SKM-1 treated with dmso at 0.1 percent for 144 hours (cell line): Measurements from ENCODE around the gene CREBZF.
"Not testable (repeated sequence)": the region's sequence is repeated elsewhere in the genome, so short reads cannot be mapped to it uniquely, and the experiment has no call there.

Source experiments
- DNase-seq: peaks from one replicate; lab custom pipeline; 2025; ENCODE audit not compliant: unreplicated experiment; lab: John Stamatoyannopoulos, UW

Gene CREBZF

DNA sequence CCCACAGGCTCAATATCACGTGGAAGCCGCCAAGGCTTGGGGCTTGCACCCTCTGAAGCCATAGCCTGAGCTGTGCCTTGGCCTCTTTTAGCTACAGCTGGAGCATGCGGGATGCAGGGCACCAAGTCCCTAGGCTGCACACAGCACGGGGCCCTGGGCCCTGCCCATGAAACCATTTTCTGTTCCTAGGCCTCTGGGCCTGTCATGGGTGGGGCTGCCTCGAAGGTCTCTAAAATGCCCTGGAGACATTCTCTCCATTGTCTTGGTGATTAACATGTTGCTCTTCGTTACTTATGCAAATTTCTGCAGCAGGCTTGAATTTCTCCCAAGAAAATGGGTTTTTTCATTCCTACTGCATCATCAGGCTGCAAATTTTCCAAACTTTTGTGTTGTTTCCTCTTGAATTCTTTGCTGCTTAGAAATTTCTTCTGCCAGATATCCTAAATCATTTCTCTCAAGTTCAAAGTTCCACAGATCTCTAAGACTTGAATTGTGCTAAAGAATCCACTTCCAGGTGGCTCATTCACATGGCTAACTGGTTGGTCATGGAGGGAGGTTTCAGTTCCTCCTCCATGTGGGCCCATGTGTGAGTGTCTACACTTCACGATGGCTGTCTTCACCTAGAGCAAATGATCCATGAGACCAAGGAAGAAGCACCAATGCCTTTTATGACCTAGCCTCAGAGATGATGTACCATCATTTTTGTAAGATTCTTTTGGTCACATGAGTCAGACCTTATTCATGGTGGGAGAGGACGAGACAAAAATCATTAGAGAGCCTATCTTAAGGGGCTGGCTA, 7.4 kb upstream of the CREBZF start:
- DNase-seq, result no peak

DNA sequence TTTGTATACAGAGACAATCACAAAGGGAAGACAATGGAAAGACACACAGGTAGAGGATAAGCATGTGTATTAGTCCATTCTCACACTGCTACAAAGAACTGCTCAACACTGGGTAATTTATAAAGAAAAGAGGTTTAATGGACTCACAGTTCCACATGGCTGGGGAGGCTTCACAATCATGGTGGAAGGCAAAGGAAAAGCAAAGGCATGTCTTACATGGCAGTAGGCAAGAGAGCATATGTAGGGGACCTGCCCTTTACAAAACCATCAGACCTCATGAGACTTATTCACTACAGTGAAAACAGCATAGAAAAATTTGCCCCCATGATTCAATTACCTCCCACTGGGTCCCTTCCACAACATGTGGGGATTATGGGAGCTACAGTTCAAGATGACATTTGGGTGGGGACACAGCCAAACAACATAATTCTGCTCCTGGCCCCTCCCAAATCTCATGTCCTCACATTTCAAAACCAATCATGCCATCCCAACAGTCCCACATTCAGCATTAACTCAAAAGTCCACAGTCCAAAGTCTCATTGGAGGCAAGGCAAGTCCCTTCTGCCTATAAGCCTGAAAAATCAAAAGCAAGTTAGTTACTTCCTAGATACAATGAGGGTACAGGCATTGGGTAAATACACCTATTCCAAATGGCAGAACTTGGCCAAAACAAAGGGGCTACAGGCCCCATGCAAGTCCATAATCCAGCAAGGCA, 6.2 kb upstream of the CREBZF start:
- not testable (repeated sequence) for DNase-seq

DNA sequence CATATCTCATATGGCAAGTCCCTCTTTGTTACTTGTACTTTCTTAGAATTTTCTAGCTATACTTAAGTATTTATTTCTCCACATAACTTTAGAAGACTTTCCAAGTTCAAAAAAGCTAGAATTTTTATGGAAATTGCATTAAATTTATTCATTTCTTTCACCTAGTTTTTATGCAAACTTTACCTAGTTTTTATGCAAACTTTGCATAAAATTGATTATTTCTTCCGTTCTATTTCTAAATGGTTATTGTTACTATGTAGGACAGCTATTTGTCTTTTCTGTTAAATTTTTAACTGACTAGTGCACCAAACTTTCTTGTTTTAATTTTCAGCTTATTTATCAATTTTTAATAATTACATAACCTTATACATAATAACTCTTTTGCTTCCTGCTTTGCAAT, 3.2 kb upstream of the CREBZF start:
- no peak for DNase-seq

DNA sequence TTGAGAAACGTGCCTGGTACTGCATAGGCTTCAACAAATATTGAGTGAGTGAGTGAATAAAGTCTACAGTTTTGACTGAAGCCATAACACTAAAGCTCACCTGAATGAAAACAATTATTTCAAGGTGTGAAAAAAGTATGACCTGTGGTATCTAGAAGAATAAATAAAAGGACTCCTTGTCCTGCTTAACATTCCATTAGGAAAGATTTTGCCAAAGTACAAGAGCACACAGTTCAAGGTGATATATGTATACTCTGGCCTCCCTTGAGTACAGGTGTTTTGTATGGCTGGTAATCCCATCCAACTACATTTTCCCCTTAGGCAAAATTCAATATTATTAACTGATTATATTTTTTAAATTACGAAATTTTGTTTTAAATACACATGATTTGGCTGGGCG, 1.8 kb upstream of the CREBZF start:
- DNase-seq, result no peak

DNA sequence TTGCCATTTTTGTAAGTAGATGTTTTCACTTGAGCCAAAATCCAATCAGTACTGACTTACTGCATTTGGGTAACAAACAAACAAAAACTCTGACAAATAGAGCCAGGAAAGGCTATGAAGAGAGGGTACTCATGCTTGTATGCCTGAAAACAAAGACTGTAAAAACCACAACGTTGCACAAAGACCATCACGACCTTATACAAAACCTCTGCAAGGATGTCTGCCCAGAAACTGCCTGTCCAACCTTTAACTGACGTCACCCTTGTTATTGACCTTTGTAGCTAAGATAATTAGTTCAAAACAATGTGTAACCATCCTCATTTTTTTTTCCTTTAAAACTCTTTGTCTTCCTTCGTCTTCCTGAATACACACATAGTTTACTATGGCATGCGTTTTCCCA, 804 bp upstream of the CREBZF start:
- no peak for DNase-seq

DNA sequence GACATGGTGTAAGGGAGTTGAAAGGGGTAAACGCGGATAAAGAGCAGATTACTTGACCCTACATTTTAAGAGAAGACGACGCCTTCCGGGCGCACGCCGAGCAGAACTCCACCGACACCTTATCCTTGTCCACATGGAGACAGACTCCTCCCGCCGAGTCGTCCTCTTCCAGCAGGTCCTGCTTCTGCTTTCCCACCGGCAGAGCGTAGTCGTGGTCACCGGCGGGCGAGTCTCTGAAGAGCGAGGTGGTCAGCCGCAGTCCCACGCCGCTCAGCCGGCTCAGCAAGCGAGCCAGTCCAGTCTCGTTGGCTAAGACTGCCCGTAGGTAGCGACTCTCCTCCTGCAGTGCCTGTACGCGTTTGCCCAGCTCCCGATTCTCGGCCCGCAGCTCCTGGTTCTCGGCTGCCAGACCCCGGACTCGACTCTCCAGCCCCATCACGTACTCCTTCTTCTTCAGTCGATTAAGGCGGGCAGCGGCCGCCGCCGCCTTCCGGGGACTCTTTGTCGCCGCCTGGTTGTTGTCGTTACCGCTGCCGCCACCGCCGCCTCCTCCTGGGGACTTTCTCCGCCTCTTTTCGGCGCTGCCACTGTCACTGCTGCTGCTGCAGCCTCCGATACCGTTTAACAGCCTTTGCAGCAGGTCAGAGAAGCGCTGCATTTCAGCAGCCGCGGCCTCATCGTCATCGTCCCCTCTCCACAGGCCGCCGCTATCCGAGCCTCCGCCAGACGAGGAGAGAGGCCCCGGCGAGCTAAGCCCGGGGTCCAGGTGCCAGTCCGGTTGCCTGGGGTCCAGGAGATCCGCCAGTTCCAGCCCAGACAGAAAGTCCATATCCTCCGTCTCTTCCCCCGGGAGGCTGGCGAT, 945 bp downstream of the CREBZF start:
- peak; percentile 64 for DNase-seq

DNA sequence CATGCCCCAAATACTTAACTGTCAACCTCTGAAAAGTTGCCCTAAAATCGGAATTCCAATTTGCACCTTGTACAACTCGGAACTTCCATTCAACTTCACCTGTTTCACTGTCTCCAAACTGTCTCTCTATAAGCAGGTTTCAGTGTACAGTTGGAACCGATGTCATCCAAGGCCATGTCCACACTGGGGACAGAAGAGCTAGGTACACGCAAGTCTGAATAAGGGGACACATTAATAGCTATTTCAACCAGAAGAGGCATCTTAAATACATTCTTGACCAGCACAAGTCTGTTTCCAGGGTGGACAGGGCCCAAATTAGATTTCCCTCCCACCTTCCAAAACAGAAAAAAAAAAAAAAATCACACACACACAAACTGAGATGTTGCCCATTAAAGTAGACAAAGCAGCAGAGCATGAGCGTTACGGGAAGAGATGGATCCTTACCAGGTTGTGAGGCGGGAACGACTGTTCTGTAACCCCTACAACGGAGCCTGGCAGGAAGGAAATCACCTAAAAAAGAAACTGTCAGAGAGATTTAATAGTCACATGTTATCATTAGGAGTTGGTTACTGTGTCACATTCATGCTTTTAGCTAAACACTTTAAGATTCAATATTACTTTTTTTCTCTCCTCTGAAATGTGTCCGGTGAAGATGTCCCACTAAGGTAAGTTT, 1.7 kb downstream of the CREBZF start:
- no peak for DNase-seq

DNA sequence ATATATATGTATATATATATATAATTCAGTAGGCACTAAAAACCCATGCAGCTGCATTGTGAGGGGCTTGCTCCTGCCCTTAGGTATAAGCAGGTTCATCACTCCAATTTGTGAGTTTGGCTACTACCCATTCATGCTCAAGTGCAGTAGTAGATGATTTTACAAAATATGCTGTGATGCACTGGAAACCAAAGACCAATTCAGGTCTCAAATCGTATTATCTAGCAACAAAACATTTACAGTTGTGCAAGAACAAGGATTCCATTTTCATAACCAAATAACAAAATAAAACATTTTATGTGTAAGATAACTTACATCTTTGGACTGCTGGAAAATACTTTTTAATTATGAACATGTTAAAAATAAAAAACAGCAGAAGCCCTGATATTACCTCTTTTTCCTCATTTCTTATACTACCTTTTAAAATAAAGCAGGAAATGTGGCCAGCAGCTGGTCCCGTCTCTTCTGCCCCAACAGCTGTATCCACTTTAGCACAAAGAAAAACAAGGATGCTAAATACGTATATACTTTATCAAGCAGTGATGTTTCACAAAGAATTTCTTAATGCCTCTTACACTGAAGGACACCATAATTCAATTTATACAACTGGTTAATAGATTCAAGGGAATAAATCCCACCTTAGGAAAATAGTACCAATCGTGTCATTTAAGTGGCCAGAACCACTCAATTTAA, 2.8 kb downstream of the CREBZF start:
- no peak for DNase-seq

DNA sequence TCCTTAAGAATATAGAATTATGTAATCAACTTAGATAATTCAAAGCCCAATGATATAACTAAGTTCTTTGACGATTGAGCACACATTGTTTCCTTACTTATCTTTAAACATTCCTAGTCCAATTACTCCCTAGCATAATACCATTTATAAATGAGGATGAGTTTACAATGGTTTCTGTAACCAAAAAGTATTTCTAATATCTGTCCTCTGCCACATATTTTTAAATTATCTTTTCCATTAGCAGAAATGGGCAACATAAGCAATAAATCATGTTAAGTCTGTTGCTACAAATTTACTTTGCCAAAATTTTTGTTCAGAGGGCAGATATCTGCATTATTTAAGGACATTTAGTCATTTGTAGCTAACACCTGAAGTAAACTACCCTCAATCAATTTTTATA, 6.7 kb downstream of the CREBZF start:
- no peak for DNase-seq

DNA sequence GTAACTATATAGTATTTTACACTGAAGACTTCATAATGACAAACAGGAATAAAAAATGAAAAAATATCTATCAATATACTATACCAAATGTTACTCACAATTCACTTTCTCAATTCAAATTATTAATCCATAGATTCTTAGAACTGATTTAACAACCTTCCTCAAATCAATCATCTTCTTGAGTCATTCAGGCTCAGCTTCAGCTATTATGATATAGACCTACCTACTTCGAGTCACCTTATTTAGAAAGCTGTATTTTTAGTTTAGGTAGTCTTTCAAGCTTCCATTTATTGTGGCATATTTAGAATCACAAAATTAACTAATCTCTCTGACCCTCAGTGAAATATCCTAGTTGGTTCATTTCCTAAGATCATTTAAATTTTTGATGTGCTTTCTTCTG, 8.2 kb downstream of the CREBZF start:
- no peak for DNase-seq

DNA sequence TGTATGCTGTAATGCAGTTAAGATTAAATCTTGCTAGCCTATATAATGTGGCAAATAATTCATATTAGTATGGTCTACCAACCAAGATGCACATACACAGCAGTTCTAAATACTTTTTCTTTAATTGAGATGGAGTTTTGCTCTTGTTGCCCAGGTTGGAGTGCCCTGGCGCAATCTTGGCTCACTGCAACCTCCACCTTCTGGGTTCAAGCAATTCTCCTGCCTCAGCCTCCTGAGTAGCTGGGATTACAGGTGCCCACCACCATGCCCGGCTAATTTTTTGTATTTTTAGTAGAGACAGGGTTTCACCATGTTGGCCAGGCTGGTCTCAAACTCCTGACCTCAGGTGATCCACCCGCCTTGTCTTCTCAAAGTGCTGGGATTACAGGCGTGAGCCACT, 10.6 kb downstream of the CREBZF start:
- not testable (repeated sequence) for DNase-seq

DNA sequence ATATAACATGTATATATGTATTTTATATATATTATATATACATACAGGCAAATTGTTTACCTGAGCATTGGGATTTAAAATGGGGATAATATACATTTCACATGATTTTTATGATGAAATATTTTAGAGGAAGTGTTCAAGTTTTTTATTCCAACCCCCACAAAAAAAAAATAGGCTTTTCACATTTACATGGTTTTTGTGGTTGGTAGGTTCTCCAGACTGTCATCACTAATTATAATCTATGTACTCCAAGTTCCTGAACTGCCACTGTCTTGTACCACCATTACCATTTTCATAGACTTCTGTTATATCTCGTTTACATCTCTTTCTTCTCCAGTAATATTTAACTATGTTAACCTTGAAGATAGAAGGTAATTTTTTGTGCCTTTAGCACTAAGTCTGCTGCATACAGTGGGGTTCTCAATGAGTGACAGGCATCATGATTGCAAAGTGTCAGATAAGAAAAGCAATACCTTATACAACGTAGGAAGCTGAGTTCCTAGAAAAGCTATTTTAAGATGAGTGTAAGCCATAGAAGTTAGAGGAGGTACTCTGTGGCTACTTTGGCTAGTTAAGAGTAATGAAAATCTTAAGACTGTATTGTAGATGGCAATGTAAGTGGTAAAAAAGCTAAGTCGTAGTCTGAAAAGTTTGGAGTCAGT, 12.0 kb downstream of the CREBZF start:
- DNase-seq, result no peak

DNA sequence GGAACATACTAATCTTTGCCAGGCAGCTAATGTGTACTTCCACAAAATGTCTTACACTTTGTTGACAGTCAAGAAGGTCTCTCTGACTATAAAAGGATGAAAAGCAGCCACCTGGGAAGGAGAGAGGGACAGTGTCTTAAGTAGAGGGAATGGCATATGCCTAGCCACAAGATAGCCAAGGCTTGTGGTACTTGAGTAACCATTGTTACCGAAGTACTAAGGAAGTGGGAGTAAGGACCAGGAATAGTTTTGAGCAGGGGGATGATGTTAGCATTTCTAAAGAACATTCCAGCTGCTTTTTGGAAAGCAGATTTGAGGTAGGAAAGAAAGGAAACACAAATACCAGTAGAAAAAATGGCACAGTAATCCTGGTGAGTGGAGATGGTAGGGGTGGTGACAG, 13.8 kb downstream of the CREBZF start:
- DNase-seq, result no peak

DNA sequence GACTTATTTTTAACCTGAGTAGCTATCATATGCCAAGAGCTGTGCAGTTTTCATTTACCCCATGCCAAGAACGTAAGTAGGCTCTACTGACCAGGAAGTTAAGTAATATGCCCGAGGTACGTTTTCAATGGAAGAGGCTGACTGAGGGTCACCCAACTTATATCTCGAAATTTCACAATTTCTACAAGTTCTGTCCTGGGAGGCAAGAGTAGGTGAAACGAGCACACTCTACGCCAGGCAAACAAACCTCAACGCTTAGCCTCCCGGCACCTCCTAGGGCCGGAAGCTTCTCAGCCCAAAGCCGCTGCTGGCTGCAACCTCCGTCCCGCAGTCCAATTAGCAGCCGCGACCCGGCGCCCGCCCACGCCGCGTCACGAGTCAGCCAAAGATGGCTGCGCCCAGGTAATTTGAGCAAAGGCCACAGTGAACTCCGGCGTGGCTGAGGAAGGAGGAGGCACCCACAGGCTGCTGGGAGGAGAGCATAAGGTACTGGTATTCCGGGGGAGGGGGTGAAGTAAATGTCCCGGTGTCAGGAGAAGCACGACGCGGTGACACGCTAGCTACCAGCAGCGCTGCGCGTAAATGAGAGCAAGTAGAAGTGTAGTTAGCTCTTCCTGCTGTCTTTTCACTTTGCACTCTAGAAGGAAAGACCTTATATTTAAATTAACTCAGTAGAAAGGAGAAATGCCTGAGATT, 17.2 kb downstream of the CREBZF start, which contains the start of gene TMEM126A:
TMEM126A (plus strand) TSS at position 364 of the 696 bp plus-strand sequence. CDS start 2,289 bp downstream, outside the sequence.
- peak; percentile 79 for DNase-seq

DNA sequence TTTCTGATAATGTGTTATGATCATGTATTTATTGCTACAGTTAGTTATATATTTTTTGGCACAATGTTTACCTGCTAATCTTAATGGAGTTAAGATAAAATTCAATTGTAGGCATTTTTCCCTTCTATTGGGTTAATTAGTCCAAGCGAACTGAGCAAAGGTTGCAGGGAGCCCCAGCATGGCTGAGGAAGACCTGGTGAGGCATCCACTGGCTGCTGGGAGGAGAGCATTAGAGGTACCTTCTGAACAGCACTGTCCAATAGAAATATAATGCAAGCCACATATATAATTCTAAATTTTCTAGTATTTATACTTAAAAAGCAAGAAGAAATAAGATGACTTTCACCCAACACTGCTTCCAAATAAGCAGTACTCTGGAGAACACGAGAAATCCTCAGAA, 17.9 kb downstream of the CREBZF start:
- DNase-seq, result no peak

DNA sequence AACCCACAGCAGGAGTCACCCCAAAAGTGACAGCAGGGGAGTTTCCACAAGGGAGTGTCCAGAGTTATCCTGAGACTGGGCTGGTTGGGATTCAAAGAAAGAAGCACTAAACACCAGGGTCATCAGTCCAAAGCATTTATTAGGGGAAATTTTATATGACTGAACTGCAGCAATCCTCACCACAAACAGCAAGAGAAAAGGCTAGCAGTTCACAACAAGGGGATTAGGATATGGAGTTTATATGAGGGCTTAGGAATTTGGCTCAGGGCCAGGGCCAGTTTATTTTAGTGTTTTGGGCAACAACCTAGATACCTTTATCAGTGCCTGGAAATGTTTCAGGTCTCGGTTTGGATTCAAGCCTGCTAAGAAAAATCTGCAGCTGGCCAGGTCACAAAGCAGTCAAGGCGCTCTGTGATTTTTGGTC, 21.7 kb downstream of the CREBZF start:
- DNase-seq, result no peak

DNA sequence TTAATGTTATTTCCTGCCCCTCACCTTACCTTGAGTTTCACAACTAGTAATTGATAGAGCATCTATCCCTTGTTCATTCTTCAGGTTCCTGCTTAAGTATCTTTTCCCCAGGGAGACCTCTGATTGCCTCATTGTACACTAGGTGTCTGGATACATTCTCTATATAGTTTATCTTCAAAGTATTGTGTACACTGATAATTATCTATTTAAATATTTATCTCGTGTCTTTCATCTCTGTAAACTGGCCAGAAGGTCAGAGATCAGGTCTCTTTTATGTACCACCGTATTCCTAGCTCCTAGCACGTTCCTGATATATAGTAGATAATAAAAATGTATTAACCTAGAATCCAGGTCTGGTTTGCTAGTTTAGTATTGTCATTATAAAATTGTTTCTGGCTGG, 30.2 kb downstream of the CREBZF start:
- DNase-seq, result no peak

DNA sequence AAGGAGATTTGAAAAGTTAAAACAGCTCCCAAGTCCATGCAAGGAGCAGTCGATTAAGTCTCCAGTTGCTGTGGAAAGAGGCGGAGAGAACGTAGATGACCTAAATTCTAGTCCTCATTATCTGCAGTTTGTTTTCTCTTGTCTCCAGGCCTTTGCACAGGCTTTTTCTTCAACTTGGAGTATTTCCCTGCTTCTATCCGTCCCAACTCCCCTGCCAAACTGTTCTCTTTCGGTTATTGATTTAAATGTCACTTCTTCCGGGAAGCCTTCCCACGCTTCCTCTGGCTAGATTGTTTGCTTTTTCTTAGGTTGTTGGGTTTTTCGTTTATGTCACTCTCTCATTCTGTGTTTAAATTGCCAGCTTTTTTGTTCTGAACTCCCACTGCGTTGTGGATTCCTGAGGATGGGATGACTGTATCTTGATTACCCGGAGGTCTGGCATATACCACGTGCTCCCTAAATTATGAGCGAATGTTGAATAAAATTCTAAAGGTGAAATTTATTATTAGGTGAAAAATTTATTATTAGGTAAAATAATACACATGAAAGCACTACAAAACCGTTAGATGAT, 36.1 kb downstream of the CREBZF start:
- DNase-seq, result no peak
